ENCODE results near the gene BTBD2.

The BTBD2 gene

GRCh38 chr19:2056837-2057192 lies 41.3 kb upstream of the BTBD2 start:
- no peak overlapping the region for H3K4me3 ChIP-seq
- DNase-seq (ENCODE audit: low spot score), result no peak
- peak overlapping the region; percentile 94 to 95 for H3K27ac ChIP-seq
- TF ChIP-seq, protein P1, sequence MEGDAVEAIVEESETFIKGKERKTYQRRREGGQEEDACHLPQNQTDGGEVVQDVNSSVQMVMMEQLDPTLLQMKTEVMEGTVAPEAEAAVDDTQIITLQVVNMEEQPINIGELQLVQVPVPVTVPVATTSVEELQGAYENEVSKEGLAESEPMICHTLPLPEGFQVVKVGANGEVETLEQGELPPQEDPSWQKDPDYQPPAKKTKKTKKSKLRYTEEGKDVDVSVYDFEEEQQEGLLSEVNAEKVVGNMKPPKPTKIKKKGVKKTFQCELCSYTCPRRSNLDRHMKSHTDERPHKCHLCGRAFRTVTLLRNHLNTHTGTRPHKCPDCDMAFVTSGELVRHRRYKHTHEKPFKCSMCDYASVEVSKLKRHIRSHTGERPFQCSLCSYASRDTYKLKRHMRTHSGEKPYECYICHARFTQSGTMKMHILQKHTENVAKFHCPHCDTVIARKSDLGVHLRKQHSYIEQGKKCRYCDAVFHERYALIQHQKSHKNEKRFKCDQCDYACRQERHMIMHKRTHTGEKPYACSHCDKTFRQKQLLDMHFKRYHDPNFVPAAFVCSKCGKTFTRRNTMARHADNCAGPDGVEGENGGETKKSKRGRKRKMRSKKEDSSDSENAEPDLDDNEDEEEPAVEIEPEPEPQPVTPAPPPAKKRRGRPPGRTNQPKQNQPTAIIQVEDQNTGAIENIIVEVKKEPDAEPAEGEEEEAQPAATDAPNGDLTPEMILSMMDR (IDR thresholded peaks at IDR 0.05), result no peak

GRCh38 chr19:2055931-2056836 lies 40.7 kb upstream of the BTBD2 start:
- no peak for DNase-seq (ENCODE audit: low spot score)
- H3K4me3 ChIP-seq, result peak overlapping the region; percentile 66
- TF ChIP-seq, protein P1 (IDR thresholded peaks at IDR 0.05), result no peak
- H3K27ac ChIP-seq, result peak overlapping the region; percentile 94 to 95

GRCh38 chr19:2054763-2055162 lies 39.2 kb upstream of the BTBD2 start:
- TF ChIP-seq, protein P1 (IDR thresholded peaks at IDR 0.05), result no peak
- peak overlapping the region; percentile 28 to 57 for H3K27ac ChIP-seq
- H3K4me3 ChIP-seq, result no peak overlapping the region
- no peak for DNase-seq (ENCODE audit: low spot score)

- Histone ChIP-seq H3K4me3 (no peak overlapping the region), H3K27ac (peak overlapping the region; percentile 57 to 66)
- TF ChIP-seq, protein P1 (IDR thresholded peaks at IDR 0.05), result no peak
- DNase-seq (ENCODE audit: low spot score), result peak; percentile 81
These were observed 38.3 kb upstream of the BTBD2 start for GRCh38 chr19:2053601-2054389.

- DNase-seq (ENCODE audit: low spot score), result no peak
- Histone ChIP-seq H3K4me3 (peak overlapping the region; percentile 91), H3K27ac (peak overlapping the region; percentile 90 to 99)
- TF ChIP-seq, protein P1 (IDR thresholded peaks at IDR 0.05), result no peak
These were observed 36.5 kb upstream of the BTBD2 start for GRCh38 chr19:2051773-2052704.

- peak; percentile 92 for DNase-seq (ENCODE audit: low spot score)
- H3K27ac ChIP-seq, result peak within 1 kb of the TSS; percentile 90 to 99
- TF ChIP-seq, protein P1 (IDR thresholded peaks at IDR 0.05), result no peak
These were observed 35.7 kb upstream of the BTBD2 start, which contains the start of gene MKNK2 for GRCh38 chr19:2050991-2051772. TSS of gene MKNK2 (minus strand) at chr19:2051244. CDS start at chr19:2050851, 393 bp downstream.

More at GRCh38 chr19:2050991-2051772, 35.7 kb upstream of the BTBD2 start, which contains the start of gene MKNK2:
- peak within 1 kb of the TSS; percentile 91 for H3K4me3 ChIP-seq
